Hindlimb muscle (tissue), 1 donor: ENCODE measurements around the gene VASP. TPM values are rescaled to one million over a fixed set of nuclear protein-coding genes. Genes with fewer than 3 reads are reported as not detected.

Experiments
- DNase-seq: peaks from one replicate; pipeline ENCODE4 v3.0.0-alpha.2; 2013
- polyA plus RNA-seq: library from polyadenylated mRNA; unstranded; fragments of 120-200 nt; gene quantifications from one replicate; pipeline ENCODE4 v1.2.1, GENCODE V29; 2013; ENCODE audit not compliant: insufficient read length

VASP gene
- polyA plus RNA-seq, 1 donor: 54.4 TPM

DNA sequence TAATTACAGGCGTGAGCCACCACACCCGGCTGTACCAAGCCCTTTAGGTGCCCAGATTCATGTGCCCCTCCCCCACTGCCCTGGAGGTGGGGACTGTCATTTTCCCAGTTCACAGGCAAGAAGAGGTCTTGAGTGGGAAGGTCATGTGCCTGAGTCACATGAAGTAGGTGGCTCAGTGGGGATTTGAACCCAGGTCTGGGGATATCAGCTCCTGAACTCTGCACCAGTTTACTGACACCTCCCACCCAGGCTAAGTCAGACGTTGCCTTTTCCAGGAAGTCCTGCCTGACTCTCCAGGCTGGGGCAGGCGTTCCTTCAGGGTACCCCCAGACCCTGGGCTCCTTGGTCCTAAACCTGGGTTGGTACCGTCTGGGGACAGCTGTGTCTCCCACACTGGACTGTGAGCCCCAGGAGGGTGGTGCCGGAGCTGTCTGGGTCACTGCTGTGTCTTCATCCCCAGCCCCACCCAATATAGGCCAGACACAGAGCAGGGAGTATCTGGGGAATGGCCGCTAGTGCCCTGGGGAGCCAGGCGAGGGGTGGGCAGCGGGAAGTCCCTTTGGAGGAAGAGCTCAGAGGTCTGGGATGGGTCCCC, 8.6 kb downstream of the VASP start:
- DNase-seq: no peak

DNA sequence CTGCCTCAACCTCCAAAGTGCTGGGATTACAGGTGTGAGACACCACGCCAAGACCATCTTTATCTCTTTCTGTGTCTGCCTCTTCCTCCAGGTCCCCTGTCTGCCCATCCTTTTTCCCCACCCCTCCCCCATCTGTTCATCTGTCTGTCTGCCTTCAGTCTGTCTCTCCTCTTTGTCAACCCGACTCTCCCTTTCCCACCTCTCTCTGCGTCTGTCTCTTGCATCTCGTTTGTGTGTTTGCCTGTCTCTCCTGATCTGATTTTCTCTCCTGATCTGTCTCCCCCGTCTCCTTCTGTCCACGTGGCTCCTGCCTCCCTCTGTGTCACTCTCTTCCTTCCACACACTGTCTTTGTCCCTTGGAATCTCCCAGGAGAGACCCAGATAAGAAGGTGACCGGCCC, 10.0 kb downstream of the VASP start:
- no peak for DNase-seq

DNA sequence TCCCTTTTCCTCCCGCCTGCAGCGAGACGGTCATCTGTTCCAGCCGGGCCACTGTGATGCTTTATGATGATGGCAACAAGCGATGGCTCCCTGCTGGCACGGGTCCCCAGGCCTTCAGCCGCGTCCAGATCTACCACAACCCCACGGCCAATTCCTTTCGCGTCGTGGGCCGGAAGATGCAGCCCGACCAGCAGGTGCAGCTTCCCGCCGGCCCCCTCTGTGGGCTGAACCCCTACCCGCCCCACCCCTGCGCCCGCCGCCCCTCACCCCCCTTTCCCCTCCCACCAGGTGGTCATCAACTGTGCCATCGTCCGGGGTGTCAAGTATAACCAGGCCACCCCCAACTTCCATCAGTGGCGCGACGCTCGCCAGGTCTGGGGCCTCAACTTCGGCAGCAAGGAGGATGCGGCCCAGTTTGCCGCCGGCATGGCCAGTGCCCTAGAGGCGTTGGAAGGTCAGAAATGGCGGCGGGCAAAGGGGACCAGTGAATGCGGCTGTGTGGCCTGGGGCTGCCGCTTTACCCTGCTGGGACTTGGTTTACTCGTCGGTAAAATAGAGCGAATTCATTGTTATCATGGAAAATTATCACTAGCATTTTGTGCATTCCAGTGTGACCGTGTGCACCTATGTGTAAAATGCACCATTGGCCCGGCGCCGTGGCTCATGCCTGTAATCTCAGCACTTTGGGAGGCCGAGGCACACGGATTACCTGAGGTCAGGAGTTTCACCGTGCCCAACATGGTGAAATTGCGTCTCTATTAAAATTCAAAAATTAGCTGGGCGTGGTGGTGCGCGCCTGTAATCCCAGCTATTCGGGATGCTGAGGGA, 10.6 kb downstream of the VASP start:
- DNase-seq: no peak

DNA sequence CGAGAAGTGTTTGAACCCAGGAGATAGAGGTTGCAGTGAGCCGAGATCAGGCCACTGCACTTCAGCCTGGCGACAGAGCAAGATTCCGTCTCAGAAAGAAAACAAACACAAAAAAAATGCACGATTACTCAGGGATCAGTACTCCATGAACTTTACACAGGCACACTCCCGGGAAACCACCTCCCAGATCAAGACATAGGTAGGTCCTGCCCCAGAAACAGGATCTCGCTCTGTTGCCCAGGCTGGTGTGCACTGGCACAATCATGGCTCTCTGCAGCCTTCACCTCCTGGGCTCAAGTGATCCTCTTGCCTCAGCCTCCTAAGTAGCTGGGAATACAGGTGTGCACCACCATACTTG, 11.2 kb downstream of the VASP start:
- DNase-seq: no peak

DNA sequence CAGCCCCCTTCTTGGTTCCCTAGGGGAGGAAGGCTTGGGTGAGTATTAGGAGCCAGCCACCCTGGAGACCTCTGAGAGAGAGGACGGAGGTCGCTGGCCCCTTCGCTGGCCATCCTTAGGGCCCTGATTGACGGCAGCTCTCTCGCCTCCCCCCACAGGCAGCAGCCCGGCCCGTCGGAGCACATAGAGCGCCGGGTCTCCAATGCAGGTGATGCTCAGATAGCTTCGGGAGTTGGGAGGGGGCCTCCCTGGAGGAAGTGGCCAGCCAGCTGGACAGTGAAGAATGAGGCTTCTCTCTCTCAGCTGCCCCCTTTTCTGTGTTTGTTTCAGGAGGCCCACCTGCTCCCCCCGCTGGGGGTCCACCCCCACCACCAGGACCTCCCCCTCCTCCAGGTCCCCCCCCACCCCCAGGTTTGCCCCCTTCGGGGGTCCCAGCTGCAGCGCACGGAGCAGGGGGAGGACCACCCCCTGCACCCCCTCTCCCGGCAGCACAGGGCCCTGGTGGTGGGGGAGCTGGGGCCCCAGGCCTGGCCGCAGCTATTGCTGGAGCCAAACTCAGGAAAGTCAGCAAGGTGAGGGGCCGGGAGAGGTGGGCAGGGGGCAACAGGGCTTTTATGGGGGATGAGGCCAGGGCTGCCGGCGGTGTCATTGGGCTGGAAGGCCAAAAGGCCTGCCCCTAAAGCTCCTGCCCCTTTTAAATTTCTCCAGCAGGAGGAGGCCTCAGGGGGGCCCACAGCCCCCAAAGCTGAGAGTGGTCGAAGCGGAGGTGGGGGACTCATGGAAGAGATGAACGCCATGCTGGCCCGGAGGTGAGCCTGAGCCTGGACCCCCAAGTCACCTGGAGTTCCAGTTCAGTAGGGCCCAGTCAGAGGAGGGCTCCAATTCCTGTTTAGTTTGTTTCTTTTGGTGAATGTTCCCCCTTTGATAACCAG, 15.0 kb downstream of the VASP start:
- no peak for DNase-seq

DNA sequence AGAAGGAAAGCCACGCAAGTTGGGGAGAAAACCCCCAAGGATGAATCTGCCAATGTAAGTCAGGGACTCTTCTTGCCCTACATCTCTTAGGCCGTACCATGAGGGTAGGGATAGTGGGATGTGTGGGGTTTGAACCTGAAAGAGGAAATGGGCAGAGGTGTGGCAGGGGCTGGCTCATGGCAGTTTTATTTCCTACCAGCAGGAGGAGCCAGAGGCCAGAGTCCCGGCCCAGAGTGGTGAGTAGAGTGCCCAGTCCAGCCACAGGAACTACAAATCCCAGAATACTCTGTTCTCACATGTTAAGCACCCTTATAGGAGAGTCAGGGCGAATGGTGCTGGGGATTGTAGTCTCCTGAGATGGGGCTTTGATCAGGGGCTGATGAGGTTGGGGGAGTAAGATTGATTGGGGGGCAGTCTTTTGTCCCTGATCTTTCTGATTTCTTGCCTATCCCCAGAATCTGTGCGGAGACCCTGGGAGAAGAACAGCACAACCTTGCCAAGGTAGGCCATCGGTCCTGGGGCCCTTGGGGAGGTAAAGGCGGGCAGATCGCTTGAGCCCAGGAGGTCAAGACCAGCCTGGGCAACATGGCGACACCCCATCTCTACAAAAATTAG, 16.5 kb downstream of the VASP start:
- peak; percentile 87 for DNase-seq

DNA sequence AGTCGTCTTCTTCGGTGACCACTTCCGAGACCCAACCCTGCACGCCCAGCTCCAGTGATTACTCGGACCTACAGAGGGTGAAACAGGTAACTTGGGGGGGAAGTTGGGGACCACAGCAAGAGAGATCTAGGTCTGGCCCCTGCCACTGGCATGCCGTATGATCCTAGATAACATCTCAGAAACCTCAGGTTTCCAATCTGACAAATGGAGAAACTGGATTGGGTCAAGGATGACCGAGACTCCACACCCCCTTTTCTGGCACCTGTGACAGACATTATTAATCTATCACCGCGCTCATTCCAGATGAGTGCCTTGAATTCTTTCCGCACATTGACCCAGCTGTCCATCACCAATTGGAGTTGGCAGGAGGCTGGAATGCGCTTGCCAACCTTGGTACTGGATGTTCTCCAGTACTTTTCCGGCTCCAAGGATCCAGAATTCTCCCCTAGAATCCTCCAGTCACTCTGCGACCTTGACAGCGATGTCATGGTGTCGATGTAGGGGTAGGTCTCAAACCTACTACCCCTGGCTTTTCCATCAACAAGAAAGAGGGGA, 17.4 kb downstream of the VASP start:
- no peak for DNase-seq

DNA sequence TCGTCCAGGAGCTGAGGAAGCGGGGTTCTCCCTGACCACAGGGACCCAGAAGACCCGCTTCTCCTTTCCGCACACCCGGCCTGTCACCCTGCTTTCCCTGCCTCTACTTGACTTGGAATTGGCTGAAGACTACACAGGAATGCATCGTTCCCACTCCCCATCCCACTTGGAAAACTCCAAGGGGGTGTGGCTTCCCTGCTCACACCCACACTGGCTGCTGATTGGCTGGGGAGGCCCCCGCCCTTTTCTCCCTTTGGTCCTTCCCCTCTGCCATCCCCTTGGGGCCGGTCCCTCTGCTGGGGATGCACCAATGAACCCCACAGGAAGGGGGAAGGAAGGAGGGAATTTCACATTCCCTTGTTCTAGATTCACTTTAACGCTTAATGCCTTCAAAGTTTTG, 18.9 kb downstream of the VASP start:
- DNase-seq: peak; percentile 32

DNA sequence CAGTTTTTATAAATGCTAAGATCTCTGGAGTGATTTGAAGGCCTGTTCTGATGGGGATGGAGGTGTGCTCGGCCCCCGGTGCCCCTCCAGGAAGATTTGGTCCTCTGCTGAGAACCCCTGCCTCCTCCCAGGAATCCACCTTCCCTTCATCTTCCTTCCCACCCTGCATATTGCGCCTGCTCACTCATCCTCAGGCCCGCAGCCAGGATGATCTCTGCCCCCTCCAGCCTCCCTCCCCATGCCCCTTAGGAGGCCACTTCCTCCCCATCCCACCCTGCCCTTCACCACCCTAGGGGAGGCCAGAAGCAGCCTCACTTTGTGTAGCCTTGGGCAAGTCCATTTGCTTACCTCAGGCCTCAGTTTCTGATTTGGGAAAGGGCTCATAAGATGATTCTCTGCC, 19.7 kb downstream of the VASP start:
- no peak for DNase-seq

DNA sequence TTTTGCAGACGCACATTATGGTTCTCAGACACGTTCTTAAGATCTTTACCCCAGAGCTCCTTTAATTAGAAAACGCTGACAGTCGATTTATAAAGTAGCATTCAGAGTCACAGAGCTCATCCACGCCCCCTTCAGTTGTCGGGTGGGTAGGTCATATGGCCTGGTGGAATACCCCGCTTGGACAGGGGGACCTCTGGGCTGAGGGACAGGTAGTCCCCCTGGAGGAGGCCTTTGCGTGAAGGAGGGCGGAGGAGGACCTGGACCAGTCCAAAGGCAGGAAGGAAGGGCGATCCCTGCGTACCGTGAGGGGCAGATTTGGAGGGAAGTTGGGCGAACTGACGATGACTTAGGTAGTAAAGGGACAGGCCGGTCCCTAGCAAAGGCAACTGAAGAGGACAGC, 20.5 kb downstream of the VASP start:
- no peak for DNase-seq

DNA sequence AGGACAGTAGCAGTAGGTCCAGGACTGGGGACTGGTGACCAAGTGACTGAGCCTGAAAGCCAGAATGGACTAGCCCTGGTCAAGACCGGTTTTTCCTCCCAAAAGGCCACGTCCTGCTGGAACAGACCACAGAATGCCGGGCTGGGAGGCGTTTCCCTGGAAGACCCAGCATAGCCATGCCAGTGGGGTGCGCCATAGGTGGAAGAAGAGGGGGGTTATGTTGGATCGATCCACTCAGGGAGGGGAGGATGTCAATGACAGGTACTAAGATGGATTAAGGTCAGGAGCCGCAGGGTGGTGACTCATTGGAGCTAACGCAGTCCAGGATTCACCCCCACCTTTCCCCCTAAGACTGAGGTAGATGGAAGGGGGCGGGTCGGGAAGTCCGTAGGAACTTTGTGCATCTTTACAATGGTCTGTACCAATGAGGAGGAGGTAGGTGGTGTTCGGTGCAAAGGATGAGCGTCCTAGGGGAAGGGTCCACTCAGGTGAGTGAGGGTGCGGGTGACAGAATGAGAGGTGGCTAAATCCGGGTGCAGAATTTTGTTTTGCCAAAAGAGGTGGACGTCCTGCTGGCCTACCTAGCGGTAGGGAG, 21.0 kb downstream of the VASP start:
- DNase-seq: no peak

DNA sequence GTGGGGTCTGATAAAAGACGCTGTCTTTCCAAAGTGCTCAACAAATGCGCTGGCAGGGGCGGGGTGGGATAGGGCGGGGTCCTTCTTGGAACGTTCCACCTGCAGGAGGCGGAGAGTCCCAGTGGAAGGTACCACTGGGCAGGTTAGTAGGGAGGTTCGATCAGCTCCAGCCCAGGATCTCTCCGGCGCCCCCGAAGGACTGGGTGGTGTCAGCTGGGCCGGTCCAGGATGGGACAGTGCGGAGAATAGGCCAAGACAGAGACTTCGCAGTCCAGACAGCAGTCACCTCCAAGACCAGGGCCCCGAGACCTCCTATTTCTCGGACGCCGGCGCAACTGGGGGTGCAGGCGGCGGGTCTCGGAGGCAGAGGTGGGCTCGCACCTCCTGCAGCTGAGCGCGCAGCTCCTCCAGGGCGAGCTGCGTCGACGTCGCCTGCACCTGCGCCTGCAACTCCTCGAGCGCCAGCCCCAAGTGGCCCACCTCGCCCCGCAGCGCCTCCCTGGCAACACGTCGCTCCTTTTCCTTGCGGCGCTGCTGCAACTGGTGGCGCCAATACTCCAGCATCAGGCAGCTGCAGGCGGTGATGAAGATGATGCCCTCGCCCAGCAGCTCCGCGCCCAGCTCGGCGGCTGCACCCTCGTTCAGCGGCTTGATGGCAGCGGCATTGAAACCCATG, 21.6 kb downstream of the VASP start:
- no peak for DNase-seq

DNA sequence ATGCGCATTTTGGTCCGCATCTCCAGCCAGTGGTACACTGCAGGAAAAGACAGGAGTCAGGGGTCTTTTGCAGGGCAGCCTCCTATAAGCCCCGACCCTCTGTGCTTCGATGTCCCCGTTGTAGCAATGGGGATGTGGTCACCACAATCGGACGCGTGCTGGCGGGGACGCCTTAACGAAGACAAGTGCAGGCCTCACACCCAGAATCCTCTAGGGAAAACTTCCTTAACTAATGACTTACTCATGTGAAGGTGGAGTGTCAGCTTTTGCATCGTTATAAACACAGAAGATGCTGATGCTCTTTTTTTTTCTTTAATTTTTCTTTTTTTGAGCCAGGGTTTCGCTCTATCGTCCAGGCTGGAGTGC, 22.1 kb downstream of the VASP start:
- no peak for DNase-seq

DNA sequence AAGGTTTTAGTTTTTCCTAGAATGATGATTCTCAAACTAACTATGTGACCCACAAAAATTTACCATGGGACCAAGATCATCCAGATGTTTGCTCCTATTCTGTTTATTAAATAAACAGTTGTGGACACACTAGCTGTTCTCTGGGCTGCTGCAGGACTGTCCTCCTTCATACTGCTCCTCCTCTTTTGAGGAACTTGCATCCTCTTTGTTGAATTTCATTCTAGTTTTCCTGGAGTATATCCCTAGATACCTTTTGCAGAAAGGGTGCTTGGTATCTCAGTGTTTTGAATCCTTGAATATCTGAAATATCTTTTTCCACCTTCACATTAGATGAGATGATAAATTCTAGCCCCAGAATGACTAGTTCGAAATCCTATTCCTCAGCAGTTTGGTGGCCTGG, 24.1 kb downstream of the VASP start:
- no peak for DNase-seq

DNA sequence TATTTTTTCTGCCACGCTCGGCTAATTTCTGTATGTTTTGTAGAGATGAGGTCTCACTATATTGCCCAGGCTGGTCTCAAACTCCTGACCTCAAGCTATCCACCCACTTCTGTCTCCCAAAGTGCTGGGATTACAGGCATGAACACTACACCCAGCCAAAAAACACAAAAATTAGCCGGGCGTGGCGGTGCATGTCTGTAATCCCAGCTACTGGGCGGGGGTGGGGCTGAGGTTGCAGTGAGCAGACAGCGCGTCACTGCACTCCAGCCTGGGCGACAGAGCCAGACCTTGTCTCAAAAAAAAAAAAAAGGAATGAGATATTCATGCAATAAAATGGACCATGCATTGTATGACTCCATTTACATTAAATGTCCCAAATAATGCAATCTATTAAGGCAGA, 32.2 kb downstream of the VASP start:
- DNase-seq: no peak

DNA sequence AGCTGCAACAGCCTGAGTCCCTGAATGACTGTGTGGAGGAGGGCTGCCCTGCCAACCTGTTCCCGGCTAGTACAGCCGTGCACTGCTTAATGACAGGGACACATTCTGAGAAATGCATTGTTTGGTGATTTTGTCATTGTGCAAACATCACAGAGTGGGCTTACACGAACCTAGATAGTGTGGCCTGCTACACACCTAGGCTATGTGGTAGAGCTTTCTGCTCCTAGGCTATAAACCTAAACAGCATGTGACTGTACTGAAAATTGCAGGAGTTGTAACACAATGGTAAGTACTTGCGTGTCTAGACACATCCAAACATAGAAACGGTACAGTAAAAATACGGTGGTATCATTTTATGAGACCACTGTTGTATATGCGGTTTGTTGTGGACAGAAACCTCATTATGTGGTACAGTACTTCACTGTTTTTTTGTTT, 35.0 kb downstream of the VASP start:
- DNase-seq: no peak

DNA sequence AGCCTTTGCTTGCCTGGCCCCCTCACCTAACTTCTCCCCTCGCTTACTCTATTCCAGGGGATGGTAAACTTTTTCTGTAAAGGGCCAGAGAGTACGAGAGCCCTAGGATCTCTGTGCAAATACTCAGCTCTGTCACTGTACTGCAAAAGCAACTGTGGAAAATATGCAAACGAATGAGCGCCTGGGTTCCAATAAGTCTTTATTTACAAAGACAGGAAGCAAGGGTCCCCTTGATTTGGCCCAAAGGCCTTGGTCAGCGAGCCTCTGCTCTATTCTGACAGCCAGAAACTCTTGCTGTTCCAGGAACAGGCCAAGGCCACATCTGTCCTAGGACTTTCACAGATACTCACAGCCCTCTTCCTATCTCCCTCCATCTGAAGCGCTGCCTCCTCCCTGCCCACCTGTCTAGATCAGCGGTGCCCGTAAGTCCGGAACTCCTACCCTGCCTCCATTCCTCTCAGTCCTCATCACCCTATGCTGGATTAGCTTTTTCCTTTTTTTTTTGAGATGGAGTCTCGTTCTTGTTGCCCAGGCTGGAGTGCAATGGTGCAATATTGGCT, 40.0 kb downstream of the VASP start:
- no peak for DNase-seq

DNA sequence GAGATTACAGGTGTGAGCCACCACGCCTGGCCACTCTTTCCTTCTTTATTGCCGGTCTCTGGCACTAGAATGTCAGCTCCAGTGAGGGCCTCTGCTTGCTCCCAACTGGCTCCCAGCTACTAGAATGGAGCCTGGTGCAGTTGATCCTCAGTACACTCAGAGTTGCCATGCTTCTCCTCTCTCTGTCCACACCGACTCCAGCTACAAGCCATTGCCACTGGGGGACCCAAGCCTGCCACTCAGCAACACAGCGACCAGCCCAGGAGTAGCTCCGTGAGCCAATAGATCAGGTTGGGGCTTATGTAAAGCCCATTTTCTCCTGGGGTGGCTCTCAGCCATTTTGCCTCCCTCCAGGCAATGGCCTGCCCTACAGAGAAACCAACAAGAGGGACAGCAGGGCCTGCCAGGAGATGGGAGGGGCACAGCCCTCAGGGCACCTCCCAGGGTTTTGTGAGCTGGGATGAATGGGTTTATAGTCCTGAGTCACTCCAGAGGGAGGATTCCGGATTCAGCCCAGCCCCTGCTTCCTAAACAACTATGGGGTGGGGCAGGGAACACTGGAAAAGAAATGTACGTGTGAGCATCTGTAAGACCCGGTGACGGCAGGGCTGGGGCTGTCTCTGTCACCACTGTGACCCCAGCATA, 40.8 kb downstream of the VASP start:
- no peak for DNase-seq

DNA sequence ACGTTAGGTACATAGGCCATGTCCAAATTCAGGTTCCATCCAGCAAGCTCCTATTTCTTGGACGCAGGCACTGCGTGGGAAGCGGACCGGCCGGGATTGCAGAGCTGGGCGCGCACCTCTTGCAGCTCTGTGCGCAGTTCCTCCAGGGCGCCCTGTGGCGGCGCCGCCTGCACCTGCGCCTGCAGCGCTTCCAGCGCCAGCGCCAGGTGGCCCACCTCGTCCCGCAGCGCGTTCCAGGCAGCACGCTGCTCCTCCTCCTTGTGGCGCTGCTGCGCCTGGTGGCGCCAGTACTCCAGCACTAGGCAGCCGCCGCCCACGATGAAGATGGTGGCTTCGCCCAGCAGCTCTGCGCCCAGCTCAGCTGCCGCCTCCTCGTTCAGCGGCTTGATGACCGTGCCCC, 46.2 kb downstream of the VASP start:
- DNase-seq: no peak

DNA sequence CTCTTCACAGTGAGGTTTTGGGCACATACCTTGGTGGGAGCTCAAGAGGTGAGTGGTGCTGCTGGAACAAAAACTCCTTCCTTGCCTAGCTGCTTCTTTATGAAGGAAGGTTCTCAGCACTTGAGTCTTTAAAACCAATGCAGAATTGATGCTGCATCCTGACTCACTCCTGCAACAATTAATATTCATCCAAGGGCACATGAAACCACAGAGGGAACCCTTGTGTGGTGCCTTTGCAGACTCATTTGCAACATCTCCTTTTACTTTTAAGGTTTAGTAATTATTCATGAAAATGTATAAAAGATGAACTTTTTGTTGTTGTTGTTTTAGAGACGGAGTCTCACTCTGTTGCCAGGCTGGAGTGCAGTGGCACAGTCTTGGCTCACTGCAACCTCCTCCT, 47.2 kb downstream of the VASP start:
- no peak for DNase-seq

DNA sequence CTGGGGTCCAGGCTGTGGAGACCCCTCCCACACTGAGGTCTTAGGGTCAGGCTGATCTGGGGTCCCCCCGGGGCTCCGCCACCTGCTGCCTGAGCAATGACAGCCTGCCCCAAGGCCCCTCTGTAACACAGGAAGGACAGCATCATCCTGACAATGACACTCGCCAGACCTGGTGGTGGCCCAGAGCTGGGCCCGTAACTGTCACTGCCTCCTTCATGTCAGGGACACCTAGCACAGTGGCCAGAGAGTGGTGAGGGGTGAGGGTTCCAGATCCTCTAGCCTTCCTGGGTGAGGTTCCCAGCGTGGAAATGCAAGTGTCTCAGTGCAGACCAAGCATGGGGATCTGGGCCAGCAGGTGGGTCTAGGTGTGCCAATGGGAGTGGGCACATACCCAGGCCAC, 49.6 kb downstream of the VASP start:
- DNase-seq: no peak
